ENCODE data around the gene BNIP3.

BNIP3 gene

DNA sequence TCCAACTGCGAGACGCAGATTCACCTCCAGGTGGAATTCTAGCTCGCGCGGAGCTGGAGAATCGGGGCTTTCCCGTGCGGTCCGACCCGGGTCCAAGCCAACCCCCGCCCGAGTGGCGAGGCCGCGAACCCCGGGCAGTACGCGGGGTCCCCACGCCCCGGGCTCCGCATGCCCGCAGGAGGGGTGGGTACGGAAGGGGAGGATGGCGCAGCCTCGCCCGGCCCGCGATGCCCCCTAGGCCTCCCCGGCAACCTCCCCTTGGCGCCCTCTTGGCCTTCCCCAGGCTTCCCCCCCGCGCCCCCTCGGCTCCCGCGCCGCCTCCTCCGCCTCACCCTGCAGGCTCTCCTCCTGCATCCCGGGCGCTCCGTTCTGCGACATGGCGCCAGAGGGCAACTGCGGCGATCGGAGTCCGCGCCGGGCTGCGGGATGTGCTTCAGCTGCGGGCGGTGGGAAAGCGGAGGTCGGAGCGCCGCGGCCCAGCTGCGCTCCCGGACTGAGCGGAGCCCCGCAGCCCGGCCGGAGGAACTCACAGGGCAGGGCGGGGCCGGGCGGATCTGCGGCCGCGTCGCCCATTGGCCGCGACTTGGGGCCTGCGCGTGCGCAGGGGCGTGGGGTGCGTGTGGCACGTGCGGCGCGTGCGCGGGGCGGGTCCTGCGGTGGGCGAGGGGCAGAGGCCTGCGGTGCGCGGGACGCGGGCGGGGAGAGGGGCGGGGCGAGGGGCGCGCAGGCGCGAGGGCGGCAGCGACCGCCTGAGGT, at the start of gene BNIP3:
Gene BNIP3, minus strand, starts transcription at position 495 of the 756 bp plus-strand sequence. Its CDS starts 117 bp downstream, at position 378.
- FAIRE-seq: no peak

- no peak for FAIRE-seq
Observed at GRCh38 chr10:132030898-132031463, 49.3 kb upstream of the BNIP3 start.

DNA sequence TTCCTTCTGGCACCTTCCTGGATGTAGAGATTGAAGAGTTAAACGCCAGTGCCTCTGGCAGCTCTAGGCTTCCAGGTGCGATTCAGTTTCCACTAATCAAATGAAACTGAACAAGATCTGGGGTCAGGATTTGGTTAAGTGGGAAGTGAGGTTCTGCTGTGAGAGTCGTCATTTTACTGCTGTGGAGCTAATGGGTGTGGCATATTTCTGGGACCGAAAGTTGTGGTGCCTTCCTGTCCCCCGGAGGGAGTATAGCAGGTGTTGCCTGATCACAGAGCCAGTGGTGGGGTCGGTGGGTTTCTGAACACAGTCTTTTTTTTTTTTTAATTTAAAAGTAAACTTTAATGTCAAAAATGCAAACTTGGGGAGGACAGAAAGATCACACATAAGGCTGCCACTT, 47.0 kb upstream of the BNIP3 start:
- FAIRE-seq: no peak

DNA sequence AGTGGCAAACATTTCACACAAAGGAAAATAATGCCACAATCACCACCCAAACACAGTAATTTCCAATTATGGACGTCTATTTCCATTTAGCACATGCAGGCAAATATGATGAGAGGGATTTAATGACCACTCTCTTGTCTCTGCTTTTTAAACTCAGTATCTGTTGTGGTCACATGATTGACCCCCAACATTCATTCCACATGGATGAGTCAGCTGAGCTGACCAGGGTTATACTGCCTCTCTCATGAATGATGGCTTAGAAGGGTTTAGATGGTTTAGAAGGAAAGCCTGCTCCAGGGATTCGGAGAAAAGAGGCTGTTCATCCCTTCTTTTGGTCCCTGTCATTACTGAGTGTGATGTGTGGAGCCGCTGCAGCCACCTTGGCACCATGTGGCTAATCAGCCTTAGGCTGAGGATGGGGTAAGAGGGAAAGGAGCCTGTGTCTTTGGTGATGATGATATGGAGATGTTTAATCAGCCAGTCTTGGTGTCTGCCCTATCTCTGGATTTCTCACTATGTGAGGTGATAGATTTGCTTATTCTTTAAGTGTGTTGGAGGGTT, 45.8 kb upstream of the BNIP3 start:
- no peak for FAIRE-seq

DNA sequence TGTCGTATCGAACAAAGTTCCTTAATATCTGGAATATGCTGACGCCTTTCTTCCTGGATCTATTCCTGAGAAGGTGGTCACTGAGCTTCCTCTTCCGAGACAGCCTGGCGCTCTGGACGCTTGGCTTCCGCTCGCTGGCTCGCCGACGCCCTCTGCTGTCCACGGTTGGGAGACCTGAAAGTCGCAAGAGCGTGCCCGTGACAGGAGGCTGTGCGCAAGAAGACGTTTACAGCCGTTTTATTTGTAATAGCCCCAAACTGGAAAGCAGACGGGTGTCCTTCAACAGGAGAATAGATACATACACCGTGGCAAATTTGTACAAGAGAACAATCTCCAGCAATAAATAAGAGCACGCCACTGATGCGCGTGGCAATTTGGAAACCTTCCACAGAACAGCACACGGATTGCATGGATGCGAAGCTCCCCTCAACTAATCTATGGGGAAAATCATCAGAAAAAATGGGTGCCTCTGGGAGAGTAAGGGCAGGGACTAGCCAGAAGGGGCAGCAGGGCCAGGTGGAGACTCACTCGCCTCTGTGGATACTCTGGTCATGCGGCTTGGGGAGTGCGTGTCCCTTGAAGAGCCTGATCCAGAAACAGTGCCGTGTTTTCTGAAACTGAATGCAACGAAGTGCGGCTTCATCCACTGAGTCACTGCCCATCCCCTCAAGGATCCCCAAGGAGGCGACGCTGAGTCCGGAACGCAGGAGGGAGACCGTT, 41.5 kb upstream of the BNIP3 start:
- FAIRE-seq: no peak

GRCh38 chr10:132022241-132022640, 40.5 kb upstream of the BNIP3 start:
- FAIRE-seq: no peak

GRCh38 chr10:132021504-132022143, 39.9 kb upstream of the BNIP3 start:
- FAIRE-seq: no peak

DNA sequence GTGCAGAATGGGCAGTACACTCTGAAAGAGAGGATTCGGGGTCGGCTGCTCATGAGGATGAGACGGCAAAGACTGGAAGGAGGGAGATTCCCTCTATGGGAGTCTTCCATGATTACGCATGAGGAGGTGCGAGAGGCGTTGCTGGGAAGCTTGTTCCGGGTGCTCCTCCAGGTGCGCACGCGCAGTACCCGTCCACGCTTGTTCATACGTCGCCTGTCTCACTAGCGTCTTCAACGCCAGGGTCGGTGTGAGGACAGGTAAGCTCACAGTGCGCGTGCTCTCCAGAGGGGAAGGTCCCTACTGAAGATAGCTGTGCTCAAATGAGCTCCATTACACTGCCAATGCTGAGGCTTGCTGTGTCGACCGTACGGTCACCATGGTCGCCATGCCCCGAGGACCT, 39.3 kb upstream of the BNIP3 start:
- no peak for FAIRE-seq

GRCh38 chr10:132020456-132020855, 38.7 kb upstream of the BNIP3 start:
- no peak for FAIRE-seq

DNA sequence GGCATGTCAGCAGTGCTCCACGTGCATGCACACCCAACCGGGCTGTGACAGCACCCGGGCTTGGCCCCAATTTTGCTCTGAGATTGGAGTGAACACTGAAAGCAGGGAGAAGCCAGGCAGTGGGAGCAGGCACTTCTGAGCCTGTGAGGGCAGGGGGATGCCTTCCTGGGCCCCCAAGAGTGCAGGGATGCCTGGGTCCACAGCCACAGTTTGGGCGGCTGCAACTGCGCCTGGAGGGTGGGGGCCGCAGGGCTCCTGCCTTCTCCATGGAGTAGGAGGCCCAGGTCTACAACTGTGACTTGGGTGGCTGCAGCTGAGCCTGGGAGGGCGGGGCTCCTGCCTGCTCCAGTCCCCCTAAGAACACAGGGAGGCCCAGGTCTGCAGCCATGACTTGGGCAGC, 37.6 kb upstream of the BNIP3 start:
- no peak for FAIRE-seq

- no peak for FAIRE-seq
Observed at GRCh38 chr10:132018446-132018845, 36.7 kb upstream of the BNIP3 start.

GRCh38 chr10:132016514-132016913, 34.8 kb upstream of the BNIP3 start:
- FAIRE-seq: no peak

- FAIRE-seq: no peak
Observed at GRCh38 chr10:132011445-132011844, 29.7 kb upstream of the BNIP3 start.

DNA sequence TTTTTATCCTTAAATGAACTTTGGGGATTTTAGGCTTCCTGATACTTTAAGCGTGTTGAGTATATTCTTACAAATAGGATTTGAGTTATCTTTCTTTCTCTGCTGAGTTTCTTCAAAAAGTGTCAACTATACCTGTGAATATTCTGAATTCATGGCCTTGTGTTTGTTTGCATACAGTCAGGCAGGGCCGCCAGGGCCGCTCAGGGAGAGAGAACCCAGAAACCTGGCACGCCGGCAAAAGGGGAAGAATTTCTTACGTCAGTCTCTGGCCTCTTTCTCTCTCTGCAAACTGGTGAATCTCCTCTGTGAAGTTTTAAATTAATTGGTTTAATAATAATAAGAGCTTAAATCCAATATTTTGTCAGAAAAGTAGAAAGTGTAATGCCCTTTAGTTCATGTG, 29.3 kb upstream of the BNIP3 start:
- no peak for FAIRE-seq

DNA sequence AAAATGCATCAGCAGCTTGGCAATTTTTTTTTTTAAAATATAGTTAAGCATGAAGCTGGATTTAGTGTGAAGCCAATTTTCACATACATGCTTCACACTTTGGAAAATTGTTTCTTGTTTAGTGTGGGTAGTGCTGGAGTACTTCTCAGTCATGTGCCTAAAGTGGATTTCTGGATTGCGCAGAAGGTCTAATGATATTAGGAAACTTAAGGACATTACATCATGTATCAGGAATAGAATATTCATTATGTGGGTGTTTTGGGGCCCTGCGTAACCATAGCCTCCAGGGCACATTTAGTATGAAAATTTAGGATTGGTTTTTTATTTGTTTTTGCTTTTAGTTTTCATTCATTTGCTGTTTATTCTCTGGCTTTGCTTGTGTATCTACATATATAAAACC, 28.8 kb upstream of the BNIP3 start:
- no peak for FAIRE-seq

DNA sequence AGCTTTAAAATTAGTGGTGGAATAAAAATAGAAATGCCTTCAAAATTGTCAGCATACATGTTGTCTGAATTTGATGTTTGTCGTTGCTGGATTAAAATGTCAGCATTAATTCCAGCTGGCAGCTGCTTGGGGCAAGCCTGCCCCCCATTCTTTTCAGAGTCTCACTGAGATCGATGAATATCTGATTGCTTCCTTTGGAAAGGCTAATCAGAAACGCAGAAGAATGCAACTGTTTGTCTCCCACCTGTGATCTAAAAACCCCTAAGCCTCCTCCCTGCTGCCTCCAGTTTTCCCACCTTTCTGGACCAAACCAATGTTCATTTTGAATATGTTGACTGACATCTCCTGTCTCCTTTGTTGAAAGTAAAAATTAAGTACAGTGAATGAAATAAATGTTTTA, 27.9 kb upstream of the BNIP3 start:
- no peak for FAIRE-seq

- no peak for FAIRE-seq
Observed at GRCh38 chr10:132007681-132008080, 26.0 kb upstream of the BNIP3 start.

GRCh38 chr10:132006966-132007365, 25.2 kb upstream of the BNIP3 start:
- no peak for FAIRE-seq

- FAIRE-seq: no peak
Observed at GRCh38 chr10:132005147-132005546, 23.4 kb upstream of the BNIP3 start.

DNA sequence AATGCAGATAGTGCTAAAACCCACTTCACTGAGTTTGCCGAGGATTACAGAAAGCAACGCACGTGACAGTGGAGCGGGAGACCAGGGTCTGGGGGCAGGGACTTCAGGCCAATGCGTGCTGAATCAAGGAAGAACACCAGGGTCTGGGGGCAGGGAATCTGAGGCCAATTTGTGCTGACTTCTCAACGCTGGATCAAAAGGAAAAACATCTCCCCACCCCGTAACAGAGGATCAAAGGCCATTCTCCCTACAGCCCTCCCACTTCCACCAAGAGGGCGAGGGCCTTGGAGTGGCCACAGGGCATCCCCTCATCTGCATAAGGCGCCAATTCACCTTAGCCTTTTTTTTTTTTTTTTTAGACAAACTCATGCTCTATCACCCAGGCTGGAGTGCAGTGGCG, 22.3 kb upstream of the BNIP3 start:
- FAIRE-seq: no peak

DNA sequence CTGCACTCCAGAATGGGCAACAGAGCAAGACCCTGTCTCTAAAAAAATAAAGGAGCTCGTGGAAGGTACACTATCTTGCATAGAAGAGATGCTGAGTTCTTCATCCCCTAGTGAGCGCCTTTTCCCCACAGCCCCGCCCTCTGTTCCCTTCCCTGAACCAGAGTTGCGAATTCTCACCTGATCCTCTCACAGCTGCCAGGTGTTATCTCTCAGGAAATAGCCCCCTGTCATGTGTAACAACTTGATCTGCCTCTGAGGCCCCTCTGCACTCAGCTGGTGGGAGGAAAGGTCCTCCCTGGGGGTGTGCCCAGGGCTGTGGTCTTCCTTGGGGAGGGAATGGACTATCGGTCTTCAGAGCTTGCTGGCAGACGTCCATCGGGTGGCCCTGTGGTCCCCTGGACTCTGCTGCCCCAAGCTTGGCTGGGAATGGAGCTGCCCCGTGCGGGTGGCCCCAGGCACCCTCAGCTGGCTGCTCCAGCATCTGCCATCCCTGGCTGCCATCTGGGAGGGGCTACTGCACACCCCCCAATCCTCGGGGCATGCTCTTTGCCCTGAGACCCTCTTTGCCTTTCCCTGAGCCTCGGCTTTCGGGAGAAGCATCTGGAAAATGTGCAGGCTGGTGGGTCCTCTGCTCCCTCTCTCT, 21.7 kb upstream of the BNIP3 start:
- no peak for FAIRE-seq

DNA sequence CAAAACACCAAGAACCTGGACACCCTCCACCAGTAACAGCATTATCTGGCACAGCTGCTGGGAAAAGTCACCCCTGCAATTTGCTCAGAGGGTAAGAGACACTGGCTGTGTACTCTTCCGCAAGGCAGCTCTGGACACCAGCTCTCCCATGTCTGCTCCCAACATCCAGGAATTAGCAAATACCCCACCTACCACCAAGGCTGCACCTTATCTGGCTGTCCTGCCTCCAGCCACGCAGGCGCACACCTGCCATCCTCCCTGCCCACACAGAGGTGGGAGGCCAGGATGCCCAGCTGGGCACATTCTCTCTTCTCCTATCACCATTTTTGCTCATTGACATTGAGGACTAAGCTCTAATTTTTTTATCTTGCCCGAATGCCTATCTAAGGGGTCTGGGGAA, 20.3 kb upstream of the BNIP3 start:
- no peak for FAIRE-seq

Data from colon (tissue), 2 donors.